GM20431 (cell line): ENCODE data around the gene AKR1D1.
"Not testable (repeated sequence)": the region's sequence is repeated elsewhere in the genome, so short reads cannot be mapped to it uniquely, and the experiment has no call there.

Source experiments
- in situ Hi-C: fragments of 300-500 bp; cut with MseI, MboI; formaldehyde crosslinking; loops from one replicate; pipeline ENCODE4 v1.15.0; 2020; ENCODE audit warnings: low sequenced_read_pairs; ENCODE audit not compliant: unreplicated experiment

The AKR1D1 gene, protein sequence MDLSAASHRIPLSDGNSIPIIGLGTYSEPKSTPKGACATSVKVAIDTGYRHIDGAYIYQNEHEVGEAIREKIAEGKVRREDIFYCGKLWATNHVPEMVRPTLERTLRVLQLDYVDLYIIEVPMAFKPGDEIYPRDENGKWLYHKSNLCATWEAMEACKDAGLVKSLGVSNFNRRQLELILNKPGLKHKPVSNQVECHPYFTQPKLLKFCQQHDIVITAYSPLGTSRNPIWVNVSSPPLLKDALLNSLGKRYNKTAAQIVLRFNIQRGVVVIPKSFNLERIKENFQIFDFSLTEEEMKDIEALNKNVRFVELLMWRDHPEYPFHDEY

DNA sequence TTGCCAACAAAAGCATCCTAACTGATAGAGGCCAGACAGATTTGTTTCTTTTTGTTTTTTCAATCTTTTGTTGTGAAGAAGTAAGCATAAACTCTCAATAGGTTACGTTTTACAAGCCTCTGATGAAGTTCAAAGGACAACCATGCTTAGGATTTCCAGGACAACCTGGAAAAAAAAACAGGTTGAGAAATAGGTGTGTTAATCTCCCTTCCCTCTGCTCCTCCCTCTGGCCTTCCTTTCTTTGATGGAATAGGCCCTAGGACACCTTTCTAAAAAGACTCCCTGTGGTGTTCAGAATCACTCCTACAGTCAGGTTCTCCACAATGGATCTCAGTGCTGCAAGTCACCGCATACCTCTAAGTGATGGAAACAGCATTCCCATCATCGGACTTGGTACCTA is at the start of gene AKR1D1:
AKR1D1 (plus strand) TSS at position 264 of the 400 bp plus-strand sequence; CDS start at position 324, 60 bp downstream.
- in situ Hi-C loops = no loop called here

DNA sequence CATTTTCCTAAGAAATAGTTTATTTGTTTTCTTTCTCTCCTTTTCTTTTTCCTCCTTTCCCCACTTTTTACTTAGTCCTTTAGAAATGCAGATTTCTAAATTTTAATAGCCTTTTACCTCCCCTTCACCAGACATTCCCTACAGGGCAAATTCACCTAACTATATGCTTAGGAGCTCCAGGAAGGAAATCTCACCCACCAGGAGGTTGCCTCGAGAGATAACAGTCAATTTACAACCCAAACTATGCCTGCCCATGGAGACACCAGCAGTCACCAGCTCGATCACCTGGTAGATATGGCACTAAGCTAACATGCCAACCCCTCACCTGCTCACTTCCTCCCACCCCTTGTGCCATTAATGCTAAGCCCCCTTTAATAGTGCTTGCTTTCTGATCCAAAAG is 49.2 kb upstream of the AKR1D1 start:
- in situ Hi-C loops = no loop called here

DNA sequence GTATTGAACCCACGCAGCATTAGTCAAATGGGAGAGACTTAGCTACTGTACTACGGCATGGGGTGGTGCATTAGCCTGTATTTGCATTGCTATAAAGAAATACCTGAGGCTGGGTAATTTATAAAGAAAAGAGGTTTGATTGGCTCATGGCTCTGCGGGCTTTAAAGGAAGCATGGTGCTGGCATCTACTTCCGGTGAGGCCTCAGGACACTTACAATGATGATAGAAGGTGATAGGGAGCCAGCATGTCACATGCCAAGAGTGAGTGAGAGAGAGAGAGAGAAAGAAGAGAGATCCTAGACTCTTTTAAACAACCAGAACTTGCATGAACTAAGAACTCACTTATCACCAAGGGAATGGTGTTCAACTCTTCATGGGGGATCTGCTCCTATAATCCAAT is 47.1 kb upstream of the AKR1D1 start:
- in situ Hi-C loops = no loop called here

DNA sequence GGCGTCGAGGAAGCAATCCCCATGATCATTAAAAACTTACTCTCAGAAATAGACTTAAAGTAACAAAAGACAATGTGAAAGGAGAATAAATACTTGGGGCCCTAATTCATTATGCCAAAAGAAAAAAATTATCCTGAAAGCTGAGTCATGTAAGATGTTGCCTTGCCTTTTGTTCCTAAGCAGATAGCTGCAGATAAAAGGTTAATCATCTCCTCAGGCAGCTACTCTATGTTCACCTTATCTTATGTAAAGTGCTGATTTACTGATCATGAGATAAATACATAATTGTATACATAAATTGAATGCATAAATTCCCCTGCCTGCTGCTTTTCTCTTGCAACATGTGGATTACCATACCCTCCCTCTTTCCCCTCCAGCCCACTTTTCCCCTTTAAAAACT is 46.3 kb upstream of the AKR1D1 start:
- in situ Hi-C loops = no loop called here

DNA sequence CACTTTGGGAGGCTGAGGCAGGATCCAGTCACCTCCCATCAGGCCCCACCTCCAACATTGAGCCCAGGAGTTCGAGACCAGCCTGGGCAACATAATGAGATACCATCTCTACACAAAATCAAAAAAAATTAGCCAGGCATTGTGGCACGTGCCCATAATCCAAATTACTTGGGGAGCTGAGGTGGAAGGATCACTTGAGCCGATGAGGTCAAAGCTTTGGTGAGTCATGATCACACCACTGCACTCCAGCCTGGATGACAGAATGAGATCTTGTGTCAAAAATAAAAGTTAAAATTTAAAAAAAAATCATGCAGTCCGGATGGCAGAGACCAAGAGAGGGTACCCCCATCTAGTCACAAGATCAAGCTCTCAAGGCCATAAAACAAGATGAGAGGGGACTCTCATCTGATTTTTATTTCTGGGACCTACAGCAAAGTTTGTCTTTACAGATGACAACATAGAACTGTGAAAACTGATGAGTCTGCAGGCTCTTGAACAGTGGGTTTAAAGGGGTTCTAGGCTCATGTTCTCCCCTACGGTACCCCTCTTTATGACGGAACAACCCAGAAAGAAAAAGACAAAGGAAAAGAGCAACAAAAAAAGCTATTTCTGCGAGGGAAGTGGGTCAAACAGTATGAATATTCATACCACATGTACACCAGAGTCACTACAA is 45.4 kb upstream of the AKR1D1 start:
- in situ Hi-C loops = no loop called here

DNA sequence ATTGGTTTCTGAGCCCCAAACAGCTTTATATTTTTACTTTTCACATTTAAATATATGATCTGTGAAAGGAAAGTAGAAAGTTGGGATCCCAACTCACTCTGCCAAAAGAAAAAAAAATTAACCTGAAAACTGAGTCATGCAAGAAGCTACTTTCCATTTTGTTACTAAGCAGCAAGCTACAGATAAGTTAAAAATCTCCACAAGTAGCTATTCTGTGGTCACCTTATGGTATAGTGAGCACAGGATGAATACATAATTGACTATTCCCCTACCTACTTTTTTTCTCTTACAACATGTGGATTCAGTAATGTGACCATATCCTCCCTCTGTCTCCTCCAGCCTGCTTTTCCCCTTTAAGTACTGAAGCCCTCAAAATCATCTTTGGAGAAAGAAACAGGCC is 44.1 kb upstream of the AKR1D1 start:
- in situ Hi-C loops = no loop called here

DNA sequence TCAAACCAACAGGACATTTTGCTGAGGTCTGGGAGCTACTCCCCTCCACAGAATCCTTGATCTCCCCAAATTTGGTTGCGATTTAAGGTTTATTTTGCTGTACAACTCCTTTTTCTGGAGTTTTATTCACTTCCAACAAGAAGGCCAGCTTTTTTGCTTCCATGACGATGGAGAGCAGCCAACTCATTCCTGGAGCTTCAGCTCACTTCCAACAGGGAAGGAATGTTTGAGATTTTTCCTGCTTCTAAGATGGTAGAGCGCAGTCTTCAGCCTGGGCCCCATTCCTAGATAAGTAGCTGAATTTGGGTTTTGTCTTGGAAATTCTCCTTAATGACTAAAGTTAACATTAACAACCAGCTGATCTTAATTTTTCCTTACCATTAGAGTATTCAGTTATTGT is 43.5 kb upstream of the AKR1D1 start:
- in situ Hi-C loops = no loop called here

DNA sequence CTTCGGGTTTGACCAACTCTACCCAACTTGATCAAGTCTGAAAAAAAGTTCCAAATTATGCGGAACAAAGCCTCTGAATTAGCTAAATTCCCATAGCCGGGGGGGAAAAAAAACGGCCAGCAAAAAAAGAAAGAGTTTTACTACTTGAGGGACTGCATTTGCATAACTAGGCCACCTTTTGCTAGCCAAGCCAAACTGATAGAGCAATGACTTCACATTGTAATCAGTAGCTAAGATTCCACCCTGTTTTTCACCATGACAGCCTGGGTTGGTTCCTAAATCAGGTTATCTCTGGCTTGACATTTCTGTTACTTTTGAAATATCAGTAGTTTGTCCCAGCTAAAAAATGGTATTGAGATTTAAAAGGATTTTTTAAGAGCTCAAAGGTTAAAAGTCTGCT is 43.0 kb upstream of the AKR1D1 start:
- in situ Hi-C loops = no loop called here

DNA sequence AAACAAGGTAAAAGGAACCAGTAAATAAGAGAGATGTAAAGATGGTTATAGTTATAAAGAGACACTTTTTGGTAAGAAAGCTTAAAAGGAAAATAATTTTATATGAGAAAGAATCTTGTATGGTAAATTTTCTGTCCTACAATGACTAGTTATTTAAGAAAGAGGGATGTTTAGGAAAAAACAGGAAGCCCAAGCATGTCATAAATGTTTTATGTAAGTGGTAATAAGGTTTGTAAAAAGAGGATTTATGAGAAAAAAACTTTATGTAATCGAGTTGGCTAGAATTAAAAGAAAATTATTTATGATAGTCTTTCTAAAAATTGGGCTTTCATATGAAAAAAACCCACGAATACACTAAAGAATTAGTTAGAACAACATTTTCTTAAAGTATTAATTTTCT is 40.1 kb upstream of the AKR1D1 start:
- in situ Hi-C loops = no loop called here

DNA sequence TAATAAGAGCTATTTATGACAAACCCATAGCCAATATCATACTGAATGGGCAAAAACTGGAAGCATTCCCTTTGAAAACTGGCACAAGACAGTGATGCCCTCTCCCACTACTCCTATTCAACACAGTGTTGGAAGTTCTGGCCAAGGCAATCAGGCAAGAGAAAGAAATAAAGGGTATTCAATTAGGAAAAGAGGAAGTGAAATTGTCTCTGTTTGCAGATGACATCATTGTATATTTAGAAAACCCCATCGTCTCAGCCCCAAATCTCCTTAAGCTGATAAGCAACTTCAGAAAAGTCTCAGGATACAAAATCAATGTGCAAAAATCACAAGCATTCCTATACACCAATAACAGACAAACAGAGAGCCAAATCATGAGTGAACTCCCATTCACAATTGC is 36.2 kb upstream of the AKR1D1 start:
- in situ Hi-C loops = not testable (repeated sequence)

DNA sequence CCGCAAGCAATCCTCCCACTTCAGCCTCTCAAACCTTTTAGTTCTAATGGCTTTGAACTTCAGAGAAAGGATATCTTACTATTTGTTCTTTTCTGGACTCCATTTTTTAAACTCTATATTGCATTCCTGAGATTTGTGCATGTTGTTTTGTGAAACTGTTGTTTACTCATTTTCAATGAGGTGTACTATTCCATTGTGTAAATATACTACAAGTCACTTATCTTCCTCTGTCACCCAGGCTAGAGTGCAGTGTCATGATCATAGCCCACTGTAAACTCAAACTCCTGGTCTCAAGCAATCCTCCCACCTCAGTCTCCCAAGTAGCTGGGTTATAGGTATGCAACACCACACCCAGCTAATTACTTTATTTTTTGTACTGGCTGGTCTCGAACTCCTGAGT is 31.4 kb upstream of the AKR1D1 start:
- in situ Hi-C loops = no loop called here

DNA sequence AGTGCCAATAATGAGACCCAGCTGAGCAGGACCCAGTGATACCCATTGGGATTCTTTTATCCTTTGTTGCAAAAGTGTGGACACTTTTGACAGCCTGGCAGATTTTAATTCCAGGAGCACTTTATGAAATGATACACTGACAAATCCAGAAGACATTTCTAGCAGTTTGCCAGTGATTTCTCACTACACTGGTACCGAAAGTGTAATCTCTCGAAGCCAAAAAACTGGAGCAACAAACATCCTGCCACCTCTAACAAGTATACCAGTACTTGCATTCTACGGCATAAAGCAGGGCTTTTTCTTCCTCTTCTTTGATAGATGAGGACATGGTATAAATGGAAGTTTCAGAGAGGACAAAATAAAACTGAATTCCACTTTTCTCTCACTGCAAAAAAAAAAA is 28.4 kb upstream of the AKR1D1 start:
- in situ Hi-C loops = no loop called here

DNA sequence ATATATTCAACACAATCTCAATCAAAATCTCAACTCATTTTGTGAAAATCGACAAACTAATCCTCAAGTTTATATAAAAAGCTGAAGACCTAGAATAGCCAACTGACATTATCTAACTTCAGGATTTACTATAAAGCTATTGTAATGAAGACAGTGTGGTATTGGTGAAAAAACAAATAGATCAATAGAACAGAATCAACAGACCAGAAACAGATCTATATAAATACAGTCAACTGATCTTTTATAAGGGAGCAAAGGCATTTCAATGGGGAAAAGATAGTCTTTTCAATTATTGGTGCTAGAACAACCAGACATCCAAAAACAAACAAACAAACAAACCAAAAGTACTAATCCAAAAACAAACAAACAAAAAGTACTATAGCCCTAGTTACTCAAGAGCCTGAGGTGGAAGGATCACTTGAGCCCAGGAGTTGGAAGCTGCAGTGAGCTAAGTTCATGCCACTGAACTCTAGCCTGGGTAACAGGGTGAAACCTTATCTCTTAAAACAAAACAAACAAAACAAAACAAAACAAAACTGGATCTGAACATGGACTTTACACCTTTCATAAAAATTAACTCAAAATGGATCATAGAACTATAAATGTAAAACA is 26.6 kb upstream of the AKR1D1 start:
- in situ Hi-C loops = no loop called here

DNA sequence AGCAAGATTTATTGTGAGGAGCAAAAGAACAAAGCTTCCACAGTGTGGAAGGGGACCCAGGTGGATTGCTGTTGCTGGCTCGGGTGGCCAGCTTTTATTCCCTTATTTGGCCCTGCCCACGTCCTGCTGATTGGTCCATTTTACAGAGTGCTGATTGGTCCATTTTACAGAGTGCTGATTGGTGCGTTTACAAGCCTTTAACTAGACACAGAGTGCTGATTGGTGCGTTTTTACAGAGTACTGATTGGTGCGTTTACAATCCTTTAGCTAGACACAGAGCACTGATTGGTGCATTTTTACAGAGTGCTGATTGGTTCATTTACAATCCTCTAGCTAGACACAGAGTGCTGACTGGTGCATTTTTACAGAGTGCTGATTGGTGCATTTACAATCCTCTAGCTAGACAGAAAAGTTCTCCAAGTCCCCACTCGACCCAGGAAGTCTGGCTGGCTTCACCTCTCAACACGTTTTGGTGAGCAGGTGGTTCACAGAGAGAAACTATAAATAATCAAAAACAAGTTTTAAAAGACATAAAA is 24.5 kb upstream of the AKR1D1 start:
- in situ Hi-C loops = not testable (repeated sequence)

DNA sequence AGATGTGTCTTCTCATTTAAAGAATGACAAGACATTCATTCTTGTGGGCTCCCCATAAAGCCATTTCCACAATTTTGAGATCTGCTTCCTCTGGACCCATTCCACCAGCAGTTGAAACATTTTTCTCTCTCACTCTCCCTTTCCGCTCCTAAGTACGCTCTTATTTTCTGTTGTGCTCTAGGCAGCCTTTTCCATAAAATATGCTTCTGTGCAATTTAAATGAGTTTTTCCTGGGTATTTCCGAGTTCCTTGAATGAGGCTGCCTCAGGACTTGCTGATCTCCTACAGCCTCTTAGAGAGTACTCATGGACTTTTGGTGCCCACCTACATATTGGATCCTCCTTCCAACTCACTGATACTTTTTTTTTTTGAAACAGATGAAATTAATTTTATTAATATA is 23.6 kb upstream of the AKR1D1 start:
- in situ Hi-C loops = no loop called here

DNA sequence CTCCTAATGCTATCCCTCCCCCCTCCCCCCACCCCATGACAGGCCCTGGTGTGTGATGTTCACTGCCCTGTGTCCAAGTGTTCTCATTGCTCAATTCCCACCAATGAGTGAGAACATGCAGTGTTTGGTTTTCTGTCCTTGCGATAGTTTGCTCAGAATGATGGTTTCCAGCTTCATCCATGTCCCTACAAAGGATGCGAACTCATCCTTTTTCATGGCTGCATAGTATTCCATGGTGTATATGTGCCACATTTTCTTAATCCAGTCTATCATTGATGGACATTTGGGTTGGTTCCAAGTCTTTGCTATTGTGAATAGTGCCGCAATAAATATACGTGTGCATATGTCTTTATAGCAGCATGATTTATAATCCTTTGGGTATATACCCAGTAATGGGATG is 20.6 kb upstream of the AKR1D1 start:
- in situ Hi-C loops = not testable (repeated sequence)

DNA sequence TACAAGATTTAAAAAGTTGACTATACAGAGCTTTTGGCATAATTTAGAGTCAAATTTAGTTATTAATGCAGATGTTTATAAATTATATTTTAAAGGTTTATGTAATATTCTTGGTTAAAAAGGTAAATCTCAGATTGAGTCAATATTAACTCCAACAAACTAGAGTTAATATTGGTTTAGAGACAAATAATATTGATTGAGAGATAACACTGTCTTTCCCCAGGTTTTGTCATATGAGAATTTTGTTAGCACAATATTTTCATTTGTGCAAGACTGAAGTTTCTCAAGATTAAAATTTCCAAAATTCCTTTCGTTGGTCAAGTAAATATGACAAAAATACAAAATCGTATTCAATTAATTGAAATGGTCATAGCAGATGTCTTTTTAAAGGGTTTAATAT is 12.9 kb upstream of the AKR1D1 start:
- in situ Hi-C loops = no loop called here

DNA sequence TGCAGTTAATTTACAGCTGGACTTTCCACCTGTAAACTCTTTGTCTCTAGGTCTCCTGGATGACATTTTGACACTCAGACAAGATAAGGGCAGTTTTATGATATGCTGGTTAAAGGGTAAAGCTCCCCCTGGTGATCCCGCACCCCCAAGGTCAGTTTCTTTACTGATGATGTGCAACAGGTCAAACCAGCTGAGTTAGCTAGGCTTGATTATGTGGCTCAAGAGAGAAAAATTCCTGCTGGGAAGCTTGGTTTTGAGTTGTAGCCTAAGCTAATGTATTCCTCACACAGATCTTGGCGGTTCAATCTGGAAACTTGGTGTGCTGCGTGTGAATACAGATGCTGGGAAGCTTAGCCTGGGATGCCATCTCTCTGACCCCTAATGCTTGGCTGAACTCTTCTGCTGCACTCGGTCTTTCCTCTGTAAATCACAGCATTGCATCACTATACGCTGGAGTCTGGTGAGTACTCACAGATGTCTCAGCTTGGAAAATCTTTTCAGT is 11.4 kb upstream of the AKR1D1 start:
- in situ Hi-C loops = no loop called here

DNA sequence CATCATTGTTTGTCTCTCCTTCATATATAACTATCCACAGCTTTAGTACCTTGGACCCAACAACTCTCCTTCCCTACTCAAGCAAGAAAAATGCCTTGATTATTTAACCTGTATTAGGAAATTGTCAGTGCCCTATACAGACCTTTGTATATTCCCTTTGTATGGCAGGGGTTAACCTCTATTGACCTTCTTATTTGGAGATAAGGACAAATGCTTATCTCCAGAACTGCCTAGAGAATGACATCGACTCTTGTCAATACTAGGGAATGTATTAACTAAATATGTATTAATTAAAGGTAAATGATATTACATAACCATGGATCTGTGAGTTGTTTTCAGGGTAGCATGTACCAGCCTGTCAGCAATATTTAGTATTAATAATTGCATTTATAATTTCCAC is 10.4 kb upstream of the AKR1D1 start:
- in situ Hi-C loops = no loop called here

DNA sequence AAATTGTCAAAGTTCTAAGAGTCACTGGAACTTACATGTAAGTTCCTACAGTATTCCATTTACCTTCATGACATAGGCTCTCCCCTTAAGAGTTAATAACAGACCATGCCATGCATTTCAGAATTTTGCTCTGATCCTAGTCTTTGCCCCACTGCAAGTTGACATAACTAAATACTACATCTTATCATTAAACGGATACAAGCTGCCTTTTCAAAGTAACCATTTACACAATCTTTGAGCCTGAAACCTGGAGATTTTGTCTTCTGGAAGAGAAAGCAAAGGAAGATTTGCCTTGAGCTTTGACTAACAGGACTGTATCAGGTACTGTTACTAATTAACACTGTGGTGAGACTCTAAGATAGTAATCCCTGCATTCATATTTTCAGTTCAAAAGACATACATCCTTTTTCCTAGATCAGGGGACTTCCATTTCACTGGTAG is 9.3 kb upstream of the AKR1D1 start:
- in situ Hi-C loops = no loop called here

DNA sequence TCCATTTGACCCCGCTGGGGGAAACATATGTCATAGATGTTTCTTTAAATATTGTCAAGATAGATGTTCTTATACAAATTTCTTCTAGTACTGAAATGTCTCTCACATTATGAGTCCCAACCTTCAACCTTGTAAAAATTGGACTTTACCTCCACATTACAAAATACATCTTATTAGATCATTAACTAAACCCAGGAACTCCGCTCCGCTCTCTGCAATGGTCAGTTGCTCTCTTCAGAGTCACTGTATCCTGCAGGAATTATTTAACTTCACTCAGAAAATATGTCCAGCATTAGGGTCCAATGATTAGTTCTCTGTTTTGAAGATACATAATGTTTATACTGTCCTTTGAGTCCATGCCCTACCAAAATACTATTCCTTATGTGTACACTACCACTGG is 8.5 kb upstream of the AKR1D1 start:
- in situ Hi-C loops = no loop called here
